Astrocyte (in vitro differentiated cells and primary cell): ENCODE data around the gene FAM78B.

Source experiments
- EZH2 ChIP-seq: IDR thresholded peaks from 2 replicates; pipeline ENCODE4 v1.6.1; 2012; ENCODE audit warnings: mild to moderate bottlenecking, low read length, inconsistent platforms; ENCODE audit not compliant: insufficient read depth
- TF ChIP-seq, protein P1 (sequence below): IDR thresholded peaks from 2 replicates; pipeline ENCODE4 v1.5.1; 2011; ENCODE audit warnings: low read depth, mild to moderate bottlenecking, inconsistent platforms, low read length, moderate library complexity; ENCODE audit not compliant: insufficient read depth

DNA sequence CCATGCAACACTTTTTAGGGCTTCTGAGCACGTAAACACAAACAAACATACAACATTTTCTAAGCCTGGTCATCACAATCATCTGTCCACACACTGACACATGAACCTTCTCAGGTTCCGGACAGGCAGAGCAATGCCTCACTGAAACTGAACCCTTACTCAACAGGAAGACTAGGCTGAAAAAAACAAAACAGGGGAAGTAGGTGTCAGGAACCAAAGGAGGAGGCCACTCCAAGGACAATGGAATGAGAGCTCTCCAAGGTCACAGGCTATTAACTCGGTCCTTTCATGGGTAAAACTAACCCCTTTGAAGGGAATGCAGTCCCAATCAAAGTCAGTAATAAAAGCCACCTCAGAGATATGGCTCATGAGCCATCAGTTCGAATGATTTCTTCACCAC is 76.6 kb downstream of the FAM78B start:
- TF ChIP-seq, protein P1, sequence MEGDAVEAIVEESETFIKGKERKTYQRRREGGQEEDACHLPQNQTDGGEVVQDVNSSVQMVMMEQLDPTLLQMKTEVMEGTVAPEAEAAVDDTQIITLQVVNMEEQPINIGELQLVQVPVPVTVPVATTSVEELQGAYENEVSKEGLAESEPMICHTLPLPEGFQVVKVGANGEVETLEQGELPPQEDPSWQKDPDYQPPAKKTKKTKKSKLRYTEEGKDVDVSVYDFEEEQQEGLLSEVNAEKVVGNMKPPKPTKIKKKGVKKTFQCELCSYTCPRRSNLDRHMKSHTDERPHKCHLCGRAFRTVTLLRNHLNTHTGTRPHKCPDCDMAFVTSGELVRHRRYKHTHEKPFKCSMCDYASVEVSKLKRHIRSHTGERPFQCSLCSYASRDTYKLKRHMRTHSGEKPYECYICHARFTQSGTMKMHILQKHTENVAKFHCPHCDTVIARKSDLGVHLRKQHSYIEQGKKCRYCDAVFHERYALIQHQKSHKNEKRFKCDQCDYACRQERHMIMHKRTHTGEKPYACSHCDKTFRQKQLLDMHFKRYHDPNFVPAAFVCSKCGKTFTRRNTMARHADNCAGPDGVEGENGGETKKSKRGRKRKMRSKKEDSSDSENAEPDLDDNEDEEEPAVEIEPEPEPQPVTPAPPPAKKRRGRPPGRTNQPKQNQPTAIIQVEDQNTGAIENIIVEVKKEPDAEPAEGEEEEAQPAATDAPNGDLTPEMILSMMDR = no peak
- TF ChIP-seq EZH2 = no peak
